Karpas-422 (cell line): ENCODE measurements around the gene CFAP20. TPM values are rescaled to one million over a fixed set of nuclear protein-coding genes. Genes with fewer than 3 reads are reported as not detected.

Source experiments
- DNase-seq: peaks from one replicate; pipeline ENCODE4 v3.0.0-alpha.2; 2015
- H2AFZ ChIP-seq: fragments of 200-600 bp; sonication (generic); 2 replicates; pipeline ENCODE4 v1.6.1; 2014; ENCODE audit warnings: antibody characterized with exemption, low read length, mixed read lengths
- H3K27ac ChIP-seq: fragments of 200-600 bp; sonication (generic); 2 replicates; pipeline ENCODE4 v1.5.1; 2014; ENCODE audit warnings: mild to moderate bottlenecking, low read length, moderate library complexity
- H3K27me3 ChIP-seq: fragments of 200-600 bp; sonication (generic); 2 replicates; pipeline ENCODE4 v1.6.1; 2014; ENCODE audit warnings: low read length, mixed read lengths
- H3K36me3 ChIP-seq: fragments of 200-600 bp; sonication (generic); 2 replicates; pipeline ENCODE4 v1.6.1; 2014; ENCODE audit warnings: low read length, mixed read lengths; ENCODE audit not compliant: insufficient read depth
- H3K4me1 ChIP-seq: fragments of 200-600 bp; sonication (generic); 2 replicates; pipeline ENCODE4 v1.6.1; 2014; ENCODE audit warnings: mild to moderate bottlenecking, low read length, mixed read lengths
- H3K4me2 ChIP-seq: fragments of 200-600 bp; sonication (generic); 2 replicates; pipeline ENCODE4 v1.6.1; 2014; ENCODE audit warnings: low read length, low read depth, mild to moderate bottlenecking; ENCODE audit not compliant: poor library complexity, severe bottlenecking
- H3K4me3 ChIP-seq: fragments of 200-600 bp; sonication (generic); 2 replicates; pipeline ENCODE4 v1.5.1; 2014; ENCODE audit warnings: mild to moderate bottlenecking, antibody characterized with exemption, low read length, mixed read lengths
- H3K79me2 ChIP-seq: fragments of 200-600 bp; sonication (generic); 2 replicates; pipeline ENCODE4 v1.6.1; 2014; ENCODE audit warnings: mild to moderate bottlenecking, low read length, mixed read lengths
- H3K9ac ChIP-seq: fragments of 200-600 bp; sonication (generic); 2 replicates; pipeline ENCODE4 v1.6.0; 2014; ENCODE audit warnings: low read length
- H3K9me2 ChIP-seq: fragments of 200-600 bp; sonication (generic), shearing (Covaris generic); replicated peaks from 2 replicates; pipeline ENCODE4 v1.6.0; 2014; ENCODE audit warnings: mild to moderate bottlenecking, low read length, moderate library complexity; ENCODE audit not compliant: insufficient read depth
- H3K9me3 ChIP-seq: fragments of 300-700, 200-600 bp; sonication (generic); 2 replicates; pipeline ENCODE4 v1.6.1; 2014; ENCODE audit warnings: low read length, mixed read lengths
- H4K20me1 ChIP-seq: fragments of 200-600 bp; sonication (generic); 2 replicates; pipeline ENCODE4 v1.6.1; 2014; ENCODE audit warnings: mild to moderate bottlenecking, antibody characterized with exemption, low read length, low read depth; ENCODE audit not compliant: insufficient read depth
- total RNA-seq: library from RNA; depleted of rRNA; stranded (reverse); fragments of >200 nt; shearing (Covaris generic); gene quantifications from 2 replicates; pipeline ENCODE4 v1.2.3, GENCODE V29; 2014; ENCODE audit warnings: low replicate concordance

Gene CFAP20
- total RNA-seq, 1 experiment from 2014 or later: 60.5 TPM

DNA sequence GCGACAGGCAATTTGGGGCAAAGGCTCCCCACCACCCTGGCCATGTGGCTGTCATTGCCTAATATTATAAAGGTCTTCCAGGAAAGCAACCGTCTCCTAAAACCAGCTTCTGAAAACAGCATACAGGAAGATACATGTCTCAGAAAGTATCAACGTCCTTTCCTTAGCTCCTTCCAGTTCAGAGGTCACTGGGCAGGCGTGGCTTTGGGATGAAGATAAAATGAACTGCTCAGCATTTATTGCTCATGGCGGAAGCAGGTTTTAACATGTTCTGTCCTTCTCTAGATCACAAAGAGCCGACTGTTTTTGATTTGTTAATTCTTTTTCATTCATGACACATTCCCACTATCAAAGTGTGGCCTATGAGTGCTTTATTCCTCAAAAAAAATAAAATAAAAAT lies 8.0 kb downstream of the CFAP20 start:
- H3K4me3 ChIP-seq: no peak overlapping the region
- H3K4me2 ChIP-seq: peak overlapping the region; percentile 62
- peak; percentile 14 for DNase-seq
- H3K79me2 ChIP-seq: peaks cover 90% of the 10 kb centered on the region
- no peaks in the 10 kb centered on the region for H3K27me3 ChIP-seq
- no peak overlapping the region for H3K9ac ChIP-seq
- H3K4me1 ChIP-seq: peaks cover 50% of the 10 kb centered on the region
- peak overlapping the region; percentile 61 for H3K27ac ChIP-seq
- peaks cover 61% of the 10 kb centered on the region for H4K20me1 ChIP-seq
- no peaks in the 10 kb centered on the region for H3K9me2 ChIP-seq
- peaks cover 6% of the 10 kb centered on the region for H3K36me3 ChIP-seq
- H2AFZ ChIP-seq: no peak overlapping the region
- no peaks in the 10 kb centered on the region for H3K9me3 ChIP-seq

DNA sequence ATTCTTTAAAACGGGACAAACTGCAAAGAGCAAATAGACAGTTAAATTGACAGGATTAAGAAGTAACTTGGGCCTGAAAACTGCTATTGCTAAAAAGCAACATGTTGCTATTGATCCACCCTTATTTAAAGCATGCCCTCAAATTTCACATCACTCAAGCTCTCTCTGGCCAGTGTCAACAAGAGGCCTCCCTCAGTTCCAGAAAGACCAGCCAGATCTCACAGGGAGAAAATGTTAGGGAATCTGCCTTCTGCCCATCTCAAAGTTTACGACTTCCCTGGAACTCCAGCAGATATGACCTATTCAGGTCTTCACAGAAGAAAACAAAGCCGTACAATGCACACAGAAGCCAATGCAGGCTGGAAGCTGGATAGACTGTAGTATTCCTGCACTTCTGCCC lies 8.9 kb downstream of the CFAP20 start:
- Histone ChIP-seq H3K4me2 (no peak overlapping the region), H3K4me3 (no peak overlapping the region), H3K9me2 (no peaks in the 10 kb centered on the region), H3K9me3 (no peaks in the 10 kb centered on the region), H3K27me3 (no peaks in the 10 kb centered on the region), H2AFZ (no peak overlapping the region), H3K9ac (no peak overlapping the region), H3K4me1 (peaks cover 43% of the 10 kb centered on the region), H3K27ac (no peak overlapping the region), H4K20me1 (peaks cover 57% of the 10 kb centered on the region), H3K36me3 (peaks cover 14% of the 10 kb centered on the region), H3K79me2 (peaks cover 81% of the 10 kb centered on the region)
- no peak for DNase-seq

DNA sequence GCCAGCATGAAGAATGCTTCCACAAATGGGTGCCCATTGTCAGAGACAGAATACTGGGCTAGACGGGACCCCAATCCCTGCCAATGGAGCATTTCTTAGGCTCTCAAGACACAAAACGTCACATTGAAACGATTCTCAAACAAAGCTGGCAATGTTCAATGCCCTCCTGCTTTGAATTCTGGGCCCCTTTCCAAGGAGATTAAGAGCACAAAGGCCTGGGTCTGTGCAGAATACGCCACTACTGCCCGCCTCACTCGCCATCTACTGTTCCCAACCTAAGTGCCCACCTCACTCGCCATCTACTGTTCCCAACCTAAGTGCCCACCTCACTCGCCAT lies 9.7 kb downstream of the CFAP20 start:
- H3K36me3 ChIP-seq: peaks cover 21% of the 10 kb centered on the region
- H3K9me3 ChIP-seq: no peaks in the 10 kb centered on the region
- no peak overlapping the region for H2AFZ ChIP-seq
- no peaks in the 10 kb centered on the region for H3K9me2 ChIP-seq
- H3K4me1 ChIP-seq: peaks cover 38% of the 10 kb centered on the region
- H4K20me1 ChIP-seq: peaks cover 57% of the 10 kb centered on the region
- no peak overlapping the region for H3K9ac ChIP-seq
- no peaks in the 10 kb centered on the region for H3K27me3 ChIP-seq
- H3K4me2 ChIP-seq: no peak overlapping the region
- peaks cover 73% of the 10 kb centered on the region for H3K79me2 ChIP-seq
- no peak overlapping the region for H3K4me3 ChIP-seq
- no peak overlapping the region for H3K27ac ChIP-seq
- no peak for DNase-seq

DNA sequence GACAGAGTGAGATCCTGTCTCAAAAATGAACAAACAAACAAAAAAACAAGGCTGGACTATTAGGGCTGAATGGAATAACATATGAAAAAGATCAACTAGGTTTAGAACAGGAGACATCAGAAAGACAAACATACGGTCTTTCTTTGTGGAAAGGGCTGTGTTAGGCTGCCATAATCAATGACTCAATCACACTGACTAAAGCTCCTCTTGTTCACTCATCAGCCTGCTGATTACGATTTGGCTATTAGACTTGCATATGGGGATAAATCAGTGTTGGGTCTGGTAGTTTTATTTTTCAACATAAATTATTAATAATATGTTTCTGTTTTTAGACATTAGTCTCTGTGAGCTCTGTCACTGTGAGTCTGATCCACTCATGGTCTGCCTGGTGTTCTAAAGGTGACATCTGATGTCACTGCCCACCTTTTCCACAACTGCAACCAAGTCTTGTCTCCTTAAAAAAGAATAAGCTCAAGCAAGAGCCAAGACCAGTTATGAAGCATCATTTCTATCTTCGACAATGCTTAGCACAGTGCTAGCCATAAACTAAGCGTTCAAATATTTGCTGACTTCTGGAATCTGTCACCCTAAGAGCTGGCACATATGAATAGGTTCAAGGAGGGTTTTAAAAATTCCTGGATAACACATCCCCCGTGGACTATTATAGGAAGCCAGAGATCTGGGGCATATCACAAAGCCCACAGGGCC lies 10.2 kb downstream of the CFAP20 start:
- H3K4me2 ChIP-seq: no peak overlapping the region
- no peak overlapping the region for H3K9ac ChIP-seq
- peaks cover 68% of the 10 kb centered on the region for H3K79me2 ChIP-seq
- no peaks in the 10 kb centered on the region for H3K9me2 ChIP-seq
- no peaks in the 10 kb centered on the region for H3K27me3 ChIP-seq
- no peak for DNase-seq
- peaks cover 24% of the 10 kb centered on the region for H3K36me3 ChIP-seq
- no peak overlapping the region for H3K27ac ChIP-seq
- H3K4me3 ChIP-seq: no peak overlapping the region
- peaks cover 33% of the 10 kb centered on the region for H3K4me1 ChIP-seq
- no peaks in the 10 kb centered on the region for H3K9me3 ChIP-seq
- H4K20me1 ChIP-seq: peaks cover 53% of the 10 kb centered on the region
- no peak overlapping the region for H2AFZ ChIP-seq

DNA sequence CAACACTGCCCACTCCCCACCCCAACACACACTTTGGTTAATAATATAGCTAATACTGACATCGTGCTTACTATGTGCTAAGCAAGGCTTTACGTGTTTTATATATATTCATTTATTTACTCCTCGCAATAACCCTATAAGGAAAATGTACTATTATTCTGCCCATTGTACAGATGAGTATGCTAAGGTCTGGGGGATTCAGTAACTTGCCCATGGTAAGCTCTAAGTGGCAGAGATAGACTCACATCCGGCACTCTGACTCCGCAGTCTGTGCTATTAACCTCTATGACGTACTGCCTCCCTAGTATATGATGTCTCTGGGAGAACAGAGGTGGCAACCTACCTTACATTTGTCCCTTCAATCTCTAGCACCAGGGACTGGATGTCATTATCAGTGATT lies 12.7 kb downstream of the CFAP20 start:
- Histone ChIP-seq H3K4me2 (no peak overlapping the region), H3K27ac (no peak overlapping the region), H4K20me1 (peaks cover 44% of the 10 kb centered on the region), H2AFZ (no peak overlapping the region), H3K79me2 (peaks cover 49% of the 10 kb centered on the region), H3K9me3 (no peaks in the 10 kb centered on the region), H3K9me2 (no peaks in the 10 kb centered on the region), H3K4me3 (no peak overlapping the region), H3K27me3 (no peaks in the 10 kb centered on the region), H3K4me1 (peaks cover 16% of the 10 kb centered on the region), H3K9ac (no peak overlapping the region), H3K36me3 (peaks cover 28% of the 10 kb centered on the region)
- DNase-seq: no peak

DNA sequence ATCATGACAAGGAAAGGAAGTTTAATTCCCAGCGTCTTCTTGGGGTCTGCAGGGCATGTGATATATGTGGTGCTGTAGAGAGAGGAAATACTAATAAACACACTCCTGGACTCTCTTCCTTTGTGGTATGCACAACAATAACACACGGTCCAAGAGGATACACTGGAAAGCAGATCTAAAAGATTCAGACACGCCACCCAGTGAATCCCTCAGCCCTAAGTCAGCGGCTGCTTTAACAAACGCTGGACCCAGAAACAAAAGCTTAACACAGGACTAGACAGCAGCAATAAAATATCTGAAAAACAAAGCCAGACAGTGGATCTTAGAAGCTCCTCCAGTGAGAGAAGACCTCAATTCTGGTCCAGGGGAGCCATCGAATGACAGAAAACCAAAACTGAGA lies 13.1 kb downstream of the CFAP20 start:
- H3K27ac ChIP-seq: no peak overlapping the region
- peaks cover 39% of the 10 kb centered on the region for H4K20me1 ChIP-seq
- H3K9me3 ChIP-seq: no peaks in the 10 kb centered on the region
- H3K36me3 ChIP-seq: peaks cover 28% of the 10 kb centered on the region
- no peak overlapping the region for H3K4me3 ChIP-seq
- no peaks in the 10 kb centered on the region for H3K27me3 ChIP-seq
- H3K79me2 ChIP-seq: peaks cover 45% of the 10 kb centered on the region
- no peak for DNase-seq
- no peak overlapping the region for H3K9ac ChIP-seq
- peaks cover 11% of the 10 kb centered on the region for H3K4me1 ChIP-seq
- H3K9me2 ChIP-seq: no peaks in the 10 kb centered on the region
- no peak overlapping the region for H3K4me2 ChIP-seq
- no peak overlapping the region for H2AFZ ChIP-seq

DNA sequence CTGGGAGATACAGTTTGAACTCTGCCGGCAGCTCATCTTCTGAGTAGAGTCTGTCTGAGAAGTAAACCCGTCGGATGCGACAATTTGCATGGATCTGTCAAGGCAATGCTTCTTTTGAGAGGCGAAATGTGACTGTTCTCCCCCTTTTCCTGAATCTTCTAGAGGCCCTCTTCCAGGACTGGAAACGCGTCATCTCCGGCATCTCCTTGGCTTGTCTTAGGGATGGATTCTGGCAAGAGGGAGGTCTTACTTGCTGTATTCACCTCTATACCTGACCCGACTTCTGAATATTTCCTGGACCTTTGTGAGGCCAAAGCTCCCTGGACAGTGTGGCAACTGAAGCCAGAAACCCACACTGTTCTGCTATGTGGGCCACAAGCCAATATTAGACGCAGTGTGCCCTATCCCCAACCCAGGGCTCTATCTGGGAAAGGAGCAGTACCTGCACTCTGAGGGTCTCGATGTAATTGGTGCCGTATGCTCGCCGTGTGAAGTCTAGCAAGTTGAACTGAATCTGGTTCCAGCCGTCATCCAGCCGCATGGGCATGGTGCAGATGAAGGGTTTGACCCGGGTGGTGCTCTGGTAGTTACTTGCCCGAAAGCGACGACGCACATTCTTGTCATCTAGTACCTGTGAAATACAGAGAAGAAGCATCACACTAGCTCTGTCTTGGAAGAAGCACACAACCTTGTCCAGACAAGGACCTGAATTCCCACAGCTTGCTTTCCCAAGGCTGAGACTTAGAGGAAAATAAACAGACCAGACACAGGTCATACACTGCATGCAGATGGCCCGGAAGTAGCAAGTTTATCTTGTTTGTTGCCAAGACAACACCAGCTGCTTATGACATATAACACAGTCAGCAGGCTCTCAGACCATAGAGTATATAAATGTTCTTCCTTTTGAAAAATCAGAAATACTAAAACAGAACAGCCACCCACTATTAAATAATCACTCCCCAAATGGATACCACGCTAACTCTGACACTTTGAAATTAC lies 14.1 kb downstream of the CFAP20 start:
- no peaks in the 10 kb centered on the region for H3K9me3 ChIP-seq
- peaks cover 35% of the 10 kb centered on the region for H3K79me2 ChIP-seq
- peaks cover 30% of the 10 kb centered on the region for H4K20me1 ChIP-seq
- H3K4me2 ChIP-seq: no peak overlapping the region
- peaks cover 2% of the 10 kb centered on the region; the same call in 1 of the 2 replicates for H3K4me1 ChIP-seq
- H3K27ac ChIP-seq: no peak overlapping the region
- peaks cover 28% of the 10 kb centered on the region for H3K36me3 ChIP-seq
- no peak overlapping the region for H3K9ac ChIP-seq
- no peak overlapping the region for H2AFZ ChIP-seq
- H3K27me3 ChIP-seq: no peaks in the 10 kb centered on the region
- DNase-seq: no peak
- H3K9me2 ChIP-seq: no peaks in the 10 kb centered on the region
- H3K4me3 ChIP-seq: no peak overlapping the region

DNA sequence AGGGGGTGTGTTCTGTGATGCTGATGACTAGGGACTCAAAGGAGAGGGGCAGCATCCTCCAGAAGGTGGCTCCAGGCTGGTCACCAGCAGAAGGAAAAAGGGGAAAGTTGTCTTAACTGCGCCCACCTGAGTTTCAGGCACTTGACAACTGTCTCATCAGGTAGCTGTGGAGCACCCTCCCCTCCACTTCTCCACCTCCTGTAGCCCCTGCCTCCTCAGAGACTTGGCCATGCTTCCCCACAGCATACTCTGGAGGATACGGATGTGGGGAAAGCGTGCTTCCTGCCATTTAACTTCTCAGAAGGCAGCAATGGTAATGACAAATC lies 17.9 kb downstream of the CFAP20 start:
- Histone ChIP-seq H3K36me3 (peaks cover 23% of the 10 kb centered on the region), H3K27me3 (no peaks in the 10 kb centered on the region), H3K27ac (no peak overlapping the region), H2AFZ (no peak overlapping the region), H3K9ac (no peak overlapping the region), H4K20me1 (no peaks in the 10 kb centered on the region), H3K79me2 (no peaks in the 10 kb centered on the region), H3K9me3 (no peaks in the 10 kb centered on the region), H3K9me2 (no peaks in the 10 kb centered on the region), H3K4me1 (peaks cover 8% of the 10 kb centered on the region; the same call in 1 of the 2 replicates), H3K4me2 (no peak overlapping the region), H3K4me3 (no peak overlapping the region)
- no peak for DNase-seq
